ENCODE measurements around the gene FOSL2. TPM values are rescaled to one million over a fixed set of nuclear protein-coding genes. Genes with fewer than 3 reads are reported as not detected.

Gene FOSL2
- total RNA-seq, 6 experiments from 2014 or later: 90.1 to 128 (median 116) TPM

DNA sequence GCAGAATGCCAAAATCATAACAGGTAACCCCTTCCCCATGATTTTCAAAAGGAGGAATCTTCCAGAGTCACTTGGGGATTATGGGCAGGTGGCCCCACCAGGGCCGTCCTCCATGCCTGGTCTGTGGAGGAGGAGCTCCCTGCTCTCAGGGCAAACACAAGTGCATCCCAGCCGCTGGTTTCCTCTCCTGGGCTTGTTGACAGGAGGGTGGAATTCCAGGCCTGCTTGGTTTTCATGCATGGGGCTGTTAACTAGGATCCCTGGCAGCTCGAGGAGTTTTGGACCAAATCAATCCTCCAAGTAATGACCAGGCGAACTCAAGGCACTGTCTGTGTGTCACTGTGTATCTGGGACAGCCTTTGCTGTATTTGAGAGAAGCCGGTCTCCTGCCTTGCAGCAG, 45.3 kb downstream of the FOSL2 start:
- Mint-ChIP-seq H3K4me1 (ENCODE audit: low read depth) (peaks cover 11% of the 10 kb centered on the region), H3K4me3 (no peak overlapping the region), H3K36me3 (ENCODE audit: low read depth) (peaks cover 15% of the 10 kb centered on the region), H3K27me3 (ENCODE audit: insufficient read depth) (0 out of 2 replicates have a peak, but pooled peaks cover 3% of the 10 kb centered on the region), H3K27ac (no peak overlapping the region), H3K9me3 (peaks cover 9% of the 10 kb centered on the region)
- TF ChIP-seq, protein P1, sequence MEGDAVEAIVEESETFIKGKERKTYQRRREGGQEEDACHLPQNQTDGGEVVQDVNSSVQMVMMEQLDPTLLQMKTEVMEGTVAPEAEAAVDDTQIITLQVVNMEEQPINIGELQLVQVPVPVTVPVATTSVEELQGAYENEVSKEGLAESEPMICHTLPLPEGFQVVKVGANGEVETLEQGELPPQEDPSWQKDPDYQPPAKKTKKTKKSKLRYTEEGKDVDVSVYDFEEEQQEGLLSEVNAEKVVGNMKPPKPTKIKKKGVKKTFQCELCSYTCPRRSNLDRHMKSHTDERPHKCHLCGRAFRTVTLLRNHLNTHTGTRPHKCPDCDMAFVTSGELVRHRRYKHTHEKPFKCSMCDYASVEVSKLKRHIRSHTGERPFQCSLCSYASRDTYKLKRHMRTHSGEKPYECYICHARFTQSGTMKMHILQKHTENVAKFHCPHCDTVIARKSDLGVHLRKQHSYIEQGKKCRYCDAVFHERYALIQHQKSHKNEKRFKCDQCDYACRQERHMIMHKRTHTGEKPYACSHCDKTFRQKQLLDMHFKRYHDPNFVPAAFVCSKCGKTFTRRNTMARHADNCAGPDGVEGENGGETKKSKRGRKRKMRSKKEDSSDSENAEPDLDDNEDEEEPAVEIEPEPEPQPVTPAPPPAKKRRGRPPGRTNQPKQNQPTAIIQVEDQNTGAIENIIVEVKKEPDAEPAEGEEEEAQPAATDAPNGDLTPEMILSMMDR (IDR thresholded peaks at IDR 0.05): no peak
- no peak for DNase-seq

DNA sequence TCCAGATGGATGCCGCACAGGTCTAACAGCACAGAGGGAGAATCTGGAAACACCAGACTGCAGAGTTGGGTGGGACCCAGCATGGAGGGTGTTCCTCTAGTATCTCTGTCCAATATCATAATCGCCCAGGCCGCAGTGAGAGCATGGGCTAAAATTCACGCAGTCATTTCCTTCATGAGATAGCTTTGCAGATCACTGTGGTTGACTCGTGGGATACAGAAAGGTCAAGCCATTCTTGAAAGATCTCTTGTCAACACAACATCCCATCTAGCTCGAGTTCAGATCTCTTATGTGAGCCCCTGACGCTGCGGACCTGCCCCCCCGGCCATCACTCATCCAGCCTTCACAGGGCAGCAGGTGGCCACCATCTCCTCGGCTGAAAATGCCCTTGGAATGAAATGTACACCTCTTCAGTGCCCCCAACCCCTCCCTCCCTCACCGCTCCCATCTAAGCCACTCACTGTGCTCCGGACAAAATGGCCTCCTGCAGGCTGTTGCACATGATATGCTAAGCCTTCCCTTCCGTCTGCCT, 45.9 kb downstream of the FOSL2 start:
- peaks cover 12% of the 10 kb centered on the region; the same call in 1 of the 2 replicates for H3K36me3 Mint-ChIP-seq (ENCODE audit: low read depth)
- H3K27me3 Mint-ChIP-seq (ENCODE audit: insufficient read depth): 0 out of 2 replicates have a peak, but pooled peaks cover 3% of the 10 kb centered on the region
- 0 out of 2 replicates have a peak, but pooled peaks cover 3% of the 10 kb centered on the region for H3K9me3 Mint-ChIP-seq
- H3K27ac Mint-ChIP-seq: no peak overlapping the region
- H3K4me1 Mint-ChIP-seq (ENCODE audit: low read depth): peaks cover 11% of the 10 kb centered on the region
- TF ChIP-seq, protein P1 (IDR thresholded peaks at IDR 0.05): no peak
- no peak for DNase-seq
- H3K4me3 Mint-ChIP-seq: no peak overlapping the region

DNA sequence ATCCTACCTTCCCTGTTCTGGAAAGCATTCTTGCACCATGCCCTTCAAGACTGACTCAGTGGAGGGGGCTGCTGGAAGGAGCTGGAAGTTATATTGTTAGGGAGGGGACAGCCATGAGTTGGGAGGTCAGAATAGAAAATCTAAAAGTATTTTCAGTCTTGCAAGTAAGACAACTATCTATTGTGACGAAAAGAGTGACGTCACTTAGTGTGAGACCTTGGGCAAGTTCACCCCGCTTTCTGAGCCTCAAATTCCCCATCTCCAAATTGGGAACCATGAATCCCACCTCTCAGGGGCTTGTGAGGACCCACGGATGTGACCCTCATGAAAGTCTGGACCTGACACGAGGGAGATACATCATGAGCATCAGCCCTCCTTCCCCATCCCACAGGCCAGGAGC, 46.5 kb downstream of the FOSL2 start:
- Mint-ChIP-seq H3K36me3 (ENCODE audit: low read depth) (peaks cover 12% of the 10 kb centered on the region; the same call in 1 of the 2 replicates), H3K9me3 (no peaks in the 10 kb centered on the region), H3K27me3 (ENCODE audit: insufficient read depth) (0 out of 2 replicates have a peak, but pooled peaks cover under 1% of the 10 kb centered on the region), H3K27ac (no peak overlapping the region), H3K4me3 (no peak overlapping the region), H3K4me1 (ENCODE audit: low read depth) (peaks cover 11% of the 10 kb centered on the region)
- DNase-seq: no peak
- TF ChIP-seq, protein P1 (IDR thresholded peaks at IDR 0.05): no peak

DNA sequence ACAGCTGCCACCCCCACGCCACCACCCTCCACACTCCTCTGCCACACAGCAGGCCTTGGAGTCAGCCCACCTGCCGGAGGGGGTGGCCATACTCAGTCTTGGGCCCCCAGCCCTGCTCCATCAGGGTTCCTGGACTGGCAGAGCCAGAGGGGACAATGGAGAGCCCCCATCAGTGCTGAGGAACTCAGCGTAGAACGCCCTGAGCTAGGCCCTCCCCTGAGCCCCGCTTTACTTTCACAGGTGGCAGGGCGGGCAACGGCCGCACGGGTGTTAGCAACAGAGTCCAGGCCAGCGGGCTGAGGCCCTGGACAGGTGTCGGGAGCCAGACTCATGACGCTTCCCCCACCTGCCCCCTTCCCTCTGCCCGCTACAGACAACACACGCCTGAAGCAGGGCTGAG, 47.1 kb downstream of the FOSL2 start:
- peaks cover 12% of the 10 kb centered on the region; the same call in 1 of the 2 replicates for H3K36me3 Mint-ChIP-seq (ENCODE audit: low read depth)
- H3K27ac Mint-ChIP-seq: no peak overlapping the region
- H3K9me3 Mint-ChIP-seq: no peaks in the 10 kb centered on the region
- TF ChIP-seq, protein P1 (IDR thresholded peaks at IDR 0.05): no peak
- H3K4me3 Mint-ChIP-seq: no peak overlapping the region
- DNase-seq: no peak
- peaks cover 16% of the 10 kb centered on the region for H3K4me1 Mint-ChIP-seq (ENCODE audit: low read depth)
- H3K27me3 Mint-ChIP-seq (ENCODE audit: insufficient read depth): no peaks in the 10 kb centered on the region

DNA sequence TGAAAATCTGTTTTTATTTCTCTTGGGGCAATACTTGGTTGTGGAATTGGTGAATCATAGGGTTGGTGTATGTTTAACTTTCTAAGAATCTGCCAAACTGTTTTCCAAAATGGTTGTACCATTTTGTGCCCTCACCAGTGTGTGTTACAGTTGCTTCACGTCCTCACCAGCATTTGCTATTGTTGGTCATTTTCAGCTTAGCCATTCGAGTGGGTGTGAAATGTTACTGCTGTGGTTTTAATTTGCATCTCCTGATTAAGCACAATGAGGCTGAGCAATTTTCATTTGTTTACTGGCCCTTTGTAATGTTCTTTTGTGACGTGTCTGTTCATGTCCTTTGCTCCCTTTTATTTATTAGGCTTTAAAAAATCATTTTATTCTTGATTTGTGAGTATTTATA, 49.7 kb downstream of the FOSL2 start:
- Mint-ChIP-seq H3K4me1 (ENCODE audit: low read depth) (peaks cover 42% of the 10 kb centered on the region), H3K27me3 (ENCODE audit: insufficient read depth) (no peaks in the 10 kb centered on the region), H3K4me3 (no peak overlapping the region), H3K36me3 (ENCODE audit: low read depth) (peaks cover 12% of the 10 kb centered on the region; the same call in 1 of the 2 replicates), H3K27ac (no peak overlapping the region), H3K9me3 (no peaks in the 10 kb centered on the region)
- TF ChIP-seq, protein P1 (IDR thresholded peaks at IDR 0.05): no peak
- DNase-seq: no peak
